ENCODE results near the gene RNF181.

DNA sequence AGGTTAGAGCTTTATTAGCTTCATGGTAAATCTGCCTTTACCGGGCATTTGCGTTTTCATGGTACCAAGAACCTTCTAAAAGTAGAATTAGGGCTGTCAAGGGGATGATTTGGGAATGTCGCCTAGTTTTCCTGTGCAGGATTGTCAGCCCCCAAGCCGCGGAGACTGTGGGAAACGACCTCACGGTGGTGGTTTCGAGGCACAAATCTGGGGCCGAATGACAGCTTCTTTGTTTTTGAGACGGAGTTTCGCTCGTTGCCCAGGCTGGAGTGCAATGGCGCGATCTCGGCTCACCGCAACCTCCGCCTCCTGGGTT, 19.8 kb downstream of the RNF181 start:
- TF ChIP-seq, protein P1, sequence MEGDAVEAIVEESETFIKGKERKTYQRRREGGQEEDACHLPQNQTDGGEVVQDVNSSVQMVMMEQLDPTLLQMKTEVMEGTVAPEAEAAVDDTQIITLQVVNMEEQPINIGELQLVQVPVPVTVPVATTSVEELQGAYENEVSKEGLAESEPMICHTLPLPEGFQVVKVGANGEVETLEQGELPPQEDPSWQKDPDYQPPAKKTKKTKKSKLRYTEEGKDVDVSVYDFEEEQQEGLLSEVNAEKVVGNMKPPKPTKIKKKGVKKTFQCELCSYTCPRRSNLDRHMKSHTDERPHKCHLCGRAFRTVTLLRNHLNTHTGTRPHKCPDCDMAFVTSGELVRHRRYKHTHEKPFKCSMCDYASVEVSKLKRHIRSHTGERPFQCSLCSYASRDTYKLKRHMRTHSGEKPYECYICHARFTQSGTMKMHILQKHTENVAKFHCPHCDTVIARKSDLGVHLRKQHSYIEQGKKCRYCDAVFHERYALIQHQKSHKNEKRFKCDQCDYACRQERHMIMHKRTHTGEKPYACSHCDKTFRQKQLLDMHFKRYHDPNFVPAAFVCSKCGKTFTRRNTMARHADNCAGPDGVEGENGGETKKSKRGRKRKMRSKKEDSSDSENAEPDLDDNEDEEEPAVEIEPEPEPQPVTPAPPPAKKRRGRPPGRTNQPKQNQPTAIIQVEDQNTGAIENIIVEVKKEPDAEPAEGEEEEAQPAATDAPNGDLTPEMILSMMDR (IDR thresholded peaks at IDR 0.05): no peak
- TF ChIP-seq EP300 (IDR thresholded peaks at IDR 0.05): no peak
- no peak for TF ChIP-seq POLR2A (IDR thresholded peaks at IDR 0.05; ENCODE audit: low read length)
- TF ChIP-seq SREBF2 (IDR thresholded peaks at IDR 0.05): no peak
- TF ChIP-seq KDM1A (IDR thresholded peaks at IDR 0.05; ENCODE audit: low read depth): no peak
- no peak for TF ChIP-seq MAFK (IDR thresholded peaks at IDR 0.05; ENCODE audit: partially characterized antibody)
- TF ChIP-seq PHF8 (IDR thresholded peaks at IDR 0.05; ENCODE audit: borderline replicate concordance, low read depth): no peak
- no peak for TF ChIP-seq HOXA7 (CRISPR knock-in tag; IDR thresholded peaks at IDR 0.05)
- TF ChIP-seq FOSL2 (IDR thresholded peaks at IDR 0.05): no peak
- no peak for TF ChIP-seq FOSL2 (CRISPR knock-in tag; IDR thresholded peaks at IDR 0.05)
